SKM-1 treated with dmso at 0.1 percent for 144 hours (cell line): ENCODE measurements around the gene ELOB.

ENCODE experiments used
- DNase-seq: peaks from one replicate; lab custom pipeline; 2025; ENCODE audit not compliant: unreplicated experiment; lab: John Stamatoyannopoulos, UW

The ELOB gene

DNA sequence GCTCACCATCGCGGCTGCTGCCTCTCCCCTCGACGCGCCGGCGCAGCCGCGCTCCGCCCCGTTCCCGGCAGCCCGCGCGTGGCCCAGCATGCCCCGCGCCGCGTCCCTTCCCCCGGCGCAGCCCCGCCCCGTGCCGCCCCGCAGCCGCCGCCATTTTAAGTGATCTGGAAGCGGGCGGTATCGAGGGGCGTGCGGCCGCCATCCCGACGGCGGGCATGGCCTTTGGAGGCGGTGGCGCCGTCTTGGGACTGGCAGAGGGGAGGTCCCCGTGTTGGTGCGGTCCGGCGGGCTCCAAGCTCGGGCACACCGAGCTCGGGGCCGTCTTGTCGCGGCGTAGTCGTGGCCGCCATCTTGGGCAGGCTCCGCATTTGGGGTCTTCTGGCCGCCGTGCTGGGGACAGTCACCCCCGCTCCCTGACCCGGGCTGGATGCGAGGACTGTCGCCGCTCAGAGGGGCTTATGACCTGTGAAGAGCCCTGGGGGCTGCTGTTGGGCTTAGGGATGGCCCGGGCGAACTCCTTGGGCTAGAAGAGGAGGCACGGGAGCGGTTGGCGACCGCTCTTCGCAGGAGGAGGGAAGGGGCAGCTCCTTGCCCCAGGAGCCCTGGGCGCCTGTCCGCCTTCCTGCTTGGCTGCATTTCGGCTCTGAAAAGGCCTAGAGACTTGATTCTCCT lies at the start of gene ELOB:
Gene ELOB (minus strand): TSS at position 50 of the 672 bp plus-strand sequence. CDS start 41 bp downstream, at position 9.
- DNase-seq: peak; percentile 71

DNA sequence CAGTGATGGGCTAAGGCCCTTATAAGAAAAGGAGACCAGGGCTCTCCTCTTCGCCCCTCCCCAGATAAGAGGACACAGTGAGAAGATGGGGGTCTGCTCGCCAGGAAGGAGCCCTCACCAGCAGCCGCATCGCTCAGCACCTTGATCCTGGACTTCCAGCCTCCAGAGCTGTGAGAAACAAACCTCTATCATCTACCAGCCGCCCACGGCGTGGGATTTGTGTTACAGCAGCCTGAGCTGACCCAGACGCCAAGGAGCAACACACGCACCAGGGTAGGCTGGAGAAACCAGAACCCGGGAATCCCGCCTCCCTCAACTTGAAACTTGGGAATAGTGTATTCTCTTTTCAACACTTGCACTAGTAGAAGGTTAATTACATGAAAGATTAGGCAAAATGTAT lies 48.8 kb upstream of the ELOB start:
- DNase-seq: no peak

DNA sequence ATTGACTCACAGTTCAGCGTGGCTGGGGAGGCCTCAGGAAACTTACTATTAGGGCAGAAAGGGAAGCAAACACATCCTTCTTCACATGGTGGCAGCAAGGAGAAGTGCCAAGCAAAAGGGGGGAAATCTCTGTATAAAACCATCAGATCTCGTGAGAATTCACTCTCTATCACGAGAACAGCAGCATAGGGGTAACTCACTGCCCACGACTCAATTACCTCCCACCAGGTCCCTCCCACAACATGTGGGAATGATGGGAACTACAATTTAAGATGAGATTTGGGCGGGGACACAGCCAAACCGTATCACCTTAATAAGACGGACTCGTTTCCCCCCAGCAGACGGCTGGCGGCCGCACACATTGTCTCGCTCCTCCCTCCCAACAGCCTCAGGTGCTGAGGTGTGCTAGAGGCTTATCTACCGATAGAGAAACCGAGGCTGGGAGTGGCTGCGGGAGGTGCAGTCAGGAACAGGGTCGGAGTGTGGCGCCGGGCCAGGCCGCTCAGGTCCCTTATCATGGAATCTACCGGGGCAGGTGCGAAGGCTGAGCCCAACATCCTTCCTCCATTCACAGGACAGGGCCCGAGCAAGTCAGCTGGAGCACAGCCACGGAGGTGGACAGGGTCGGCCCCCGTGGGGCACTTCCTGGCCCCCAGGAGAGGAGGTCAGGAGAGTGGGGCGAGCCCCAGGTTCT lies 48.1 kb upstream of the ELOB start:
- DNase-seq: no peak

DNA sequence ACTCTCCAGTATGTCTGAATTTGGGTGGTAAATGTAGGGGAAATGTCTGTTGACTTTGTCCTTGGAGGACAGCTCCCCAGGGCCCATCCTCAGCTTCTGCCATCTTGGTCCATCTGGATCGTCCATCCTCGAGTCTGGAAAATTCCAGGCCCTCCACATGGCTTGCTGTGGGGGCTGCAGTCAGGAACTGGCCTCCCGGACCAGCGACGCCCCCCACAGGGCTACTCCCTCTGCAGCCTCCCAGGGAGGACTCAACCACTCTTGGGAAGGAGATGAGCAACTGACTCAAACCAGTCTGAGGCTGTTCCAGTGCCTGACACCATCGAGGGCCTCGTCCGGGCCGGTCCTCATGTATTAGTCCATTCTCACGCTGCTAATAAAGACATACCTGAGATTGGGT lies 47.5 kb upstream of the ELOB start:
- DNase-seq: no peak

DNA sequence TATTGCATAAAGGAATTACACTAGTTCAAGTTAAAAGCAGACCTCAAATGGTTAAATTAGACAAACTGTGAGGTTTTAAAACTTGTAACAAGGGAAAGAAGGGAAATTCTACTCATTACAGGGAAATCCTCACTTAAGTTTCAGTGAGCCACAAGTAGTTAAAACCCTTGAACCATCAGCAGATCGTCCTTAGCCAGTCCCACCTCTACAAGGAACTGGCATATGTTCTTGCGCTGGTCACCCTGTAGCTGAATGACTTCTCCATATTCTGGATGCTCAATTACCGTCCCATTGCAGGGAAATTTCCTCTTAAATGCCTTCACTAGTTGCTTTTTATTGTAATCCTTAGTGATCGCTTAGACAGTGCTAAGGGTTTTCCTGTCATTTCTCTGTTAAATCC lies 45.4 kb upstream of the ELOB start:
- DNase-seq: no peak

DNA sequence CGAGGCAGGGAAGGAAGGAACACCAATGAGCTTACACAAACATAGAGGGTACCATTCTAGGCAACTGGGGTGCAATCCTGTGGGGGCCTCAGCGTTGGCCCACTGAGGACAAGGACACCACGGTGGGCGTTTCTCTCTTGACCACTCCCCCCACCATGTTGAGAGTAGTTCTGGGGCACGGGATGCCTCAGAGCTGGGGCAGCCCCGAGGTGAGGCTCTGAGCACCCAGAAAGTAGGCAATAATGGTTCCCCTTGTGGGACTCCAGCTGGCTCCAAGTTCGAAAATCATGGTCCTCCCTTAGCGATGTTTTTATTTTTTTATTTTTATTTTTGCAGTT lies 45.0 kb upstream of the ELOB start:
- no peak for DNase-seq

DNA sequence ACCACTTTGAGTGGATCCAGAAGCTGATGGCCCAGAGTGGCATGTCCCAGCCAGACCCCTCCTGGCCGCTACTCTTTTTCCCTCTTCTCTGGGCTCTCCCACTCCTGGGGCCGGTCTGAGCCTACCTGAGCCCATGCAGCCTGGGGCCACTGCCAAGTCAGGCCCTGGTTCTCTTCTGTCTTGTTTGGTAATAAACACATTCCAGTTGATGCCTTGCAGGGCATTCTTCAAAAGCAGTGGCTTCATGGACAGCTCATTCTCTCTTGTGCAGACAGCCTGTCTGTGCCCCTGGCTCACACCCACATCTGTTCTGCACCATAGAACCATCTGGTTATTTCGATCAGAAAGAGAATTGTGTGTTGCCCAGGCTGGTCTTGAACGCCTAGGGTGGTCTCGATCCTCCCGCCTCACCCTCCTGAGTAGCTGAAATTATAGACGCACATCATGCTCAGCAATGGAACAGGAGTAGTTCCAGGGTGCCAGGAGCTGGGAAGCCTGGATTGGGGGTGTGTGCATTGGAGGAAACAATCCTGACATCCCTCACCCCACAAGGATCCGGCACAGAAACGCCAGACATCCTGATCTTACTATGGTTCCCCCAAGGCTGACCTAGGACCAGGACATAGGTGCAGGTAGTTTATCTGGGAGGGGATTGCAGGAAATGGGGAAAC lies 44.5 kb upstream of the ELOB start:
- DNase-seq: no peak

DNA sequence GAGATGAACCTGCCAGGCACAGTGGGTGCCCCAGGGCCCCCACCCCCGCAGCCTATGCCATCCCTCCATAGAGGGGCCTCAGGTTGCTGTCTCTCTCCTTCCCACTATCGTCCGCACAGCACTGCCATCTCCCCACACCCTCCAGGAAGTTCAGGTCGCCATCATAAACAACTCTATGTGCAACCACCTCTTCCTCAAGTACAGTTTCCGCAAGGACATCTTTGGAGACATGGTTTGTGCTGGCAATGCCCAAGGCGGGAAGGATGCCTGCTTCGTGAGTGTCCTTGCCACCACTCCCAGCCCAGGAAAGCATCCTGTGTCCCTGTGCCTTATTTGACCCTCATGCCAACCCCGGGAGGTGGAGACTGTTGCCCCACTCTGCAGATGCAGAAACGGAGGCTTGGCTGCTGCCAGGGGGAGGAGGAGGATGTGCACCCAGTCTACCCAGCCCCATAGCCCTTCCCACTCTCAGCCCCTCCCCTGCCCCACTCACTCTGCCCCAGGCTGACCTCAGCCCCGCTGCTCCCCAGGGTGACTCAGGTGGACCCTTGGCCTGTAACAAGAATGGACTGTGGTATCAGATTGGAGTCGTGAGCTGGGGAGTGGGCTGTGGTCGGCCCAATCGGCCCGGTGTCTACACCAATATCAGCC lies 43.9 kb upstream of the ELOB start:
- DNase-seq: no peak

DNA sequence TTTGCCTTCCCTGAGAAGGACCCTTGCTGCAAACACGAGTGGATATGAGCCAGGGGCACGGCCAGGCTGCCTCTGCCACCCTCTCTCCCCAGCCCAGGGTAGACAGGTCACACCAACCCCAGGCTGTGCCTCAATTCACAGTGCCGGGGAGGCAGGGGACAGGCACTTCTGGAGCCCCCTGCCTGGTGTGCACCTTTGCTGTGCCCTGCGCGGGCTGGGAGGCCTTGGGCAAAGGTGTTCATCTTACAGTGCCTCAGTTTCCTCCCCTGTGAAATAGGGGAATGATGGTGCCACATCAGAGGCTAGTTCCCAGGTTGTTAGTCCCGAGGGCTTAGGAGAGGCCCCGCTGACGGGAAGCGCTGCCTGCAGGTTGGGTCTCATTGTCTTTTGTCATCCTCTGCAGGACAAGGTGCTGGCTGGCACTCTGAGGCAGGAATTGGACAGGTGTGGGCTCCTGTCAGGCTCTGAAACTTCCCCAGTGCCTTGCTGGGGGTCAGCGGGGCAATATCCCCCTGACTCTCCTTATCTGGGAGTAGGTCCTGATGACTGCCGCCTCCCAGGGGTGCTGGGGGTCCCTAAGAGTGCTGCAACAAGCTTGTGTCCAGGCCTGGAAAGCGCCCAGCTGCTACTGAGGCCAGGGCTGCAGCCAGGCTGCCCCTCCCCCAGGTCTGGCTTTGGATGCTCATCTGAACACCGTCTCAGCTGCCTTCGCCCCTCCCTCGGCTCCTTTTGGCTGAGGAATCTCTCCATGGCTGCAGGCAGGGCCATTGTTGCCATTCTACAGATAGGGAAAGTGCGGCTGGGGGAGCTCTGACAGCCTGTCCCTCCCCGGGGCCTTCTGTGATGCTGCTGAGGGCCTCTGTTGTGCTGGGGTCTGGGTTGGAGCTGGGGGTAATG lies 43.1 kb upstream of the ELOB start:
- DNase-seq: no peak

DNA sequence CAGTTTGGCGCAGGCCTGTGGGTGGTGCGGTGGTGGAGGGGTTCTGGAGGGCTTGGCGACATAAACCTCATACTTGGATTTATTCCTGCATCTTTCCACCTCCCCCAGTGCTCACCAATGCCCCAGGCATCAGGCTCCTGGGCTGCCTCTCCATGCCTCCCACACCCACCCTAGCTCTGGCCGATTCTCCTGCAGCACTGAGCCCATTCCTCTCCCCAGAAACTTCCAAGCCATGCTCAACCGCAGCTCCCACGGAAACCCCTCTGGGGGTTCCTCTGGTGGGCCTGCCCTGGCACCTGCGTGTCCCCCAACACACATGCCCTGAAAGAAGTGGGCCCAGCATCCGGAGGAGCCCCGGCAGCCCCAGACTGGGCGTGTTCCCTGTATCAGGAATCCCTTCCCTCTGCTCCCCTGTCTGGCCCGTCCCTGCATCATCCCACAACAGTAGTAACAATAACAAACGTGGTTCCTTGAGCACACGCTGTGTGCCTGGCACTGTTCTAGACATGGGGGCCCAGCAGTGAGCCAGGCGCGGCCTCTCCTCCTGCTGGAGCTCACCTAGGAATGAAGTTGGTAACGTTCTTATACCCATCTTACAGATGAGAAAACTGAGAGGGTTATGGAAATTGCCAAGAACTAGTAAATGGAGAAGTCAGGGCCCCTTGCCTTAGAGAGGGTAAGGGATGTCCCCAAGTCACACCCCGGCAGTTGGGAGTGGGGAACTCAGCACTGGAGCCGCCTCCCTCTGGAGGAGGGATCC lies 42.3 kb upstream of the ELOB start:
- DNase-seq: no peak

DNA sequence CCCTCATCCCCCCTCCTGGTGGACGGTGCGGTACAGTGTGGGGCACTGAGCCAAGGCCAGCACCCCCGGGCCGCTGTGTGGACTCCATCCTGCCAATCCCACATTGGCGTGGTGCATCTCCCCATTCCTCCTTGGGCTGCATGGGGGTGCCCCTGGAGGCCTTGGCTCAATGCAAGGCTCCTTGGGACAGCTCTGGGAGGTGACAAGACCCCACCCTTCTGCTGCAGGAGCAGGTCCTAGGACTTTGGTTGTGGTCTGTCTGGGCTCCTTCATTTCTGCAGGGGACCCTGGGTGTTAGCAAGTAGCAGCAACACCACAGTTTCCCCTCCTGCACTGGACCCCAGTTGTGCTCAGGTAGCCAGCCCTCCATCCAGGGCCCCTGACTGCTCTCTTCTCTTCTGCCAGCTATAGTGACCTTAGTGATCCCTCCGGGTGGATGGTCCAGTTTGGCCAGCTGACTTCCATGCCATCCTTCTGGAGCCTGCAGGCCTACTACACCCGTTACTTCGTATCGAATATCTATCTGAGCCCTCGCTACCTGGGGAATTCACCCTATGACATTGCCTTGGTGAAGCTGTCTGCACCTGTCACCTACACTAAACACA lies 41.3 kb upstream of the ELOB start:
- DNase-seq: no peak

DNA sequence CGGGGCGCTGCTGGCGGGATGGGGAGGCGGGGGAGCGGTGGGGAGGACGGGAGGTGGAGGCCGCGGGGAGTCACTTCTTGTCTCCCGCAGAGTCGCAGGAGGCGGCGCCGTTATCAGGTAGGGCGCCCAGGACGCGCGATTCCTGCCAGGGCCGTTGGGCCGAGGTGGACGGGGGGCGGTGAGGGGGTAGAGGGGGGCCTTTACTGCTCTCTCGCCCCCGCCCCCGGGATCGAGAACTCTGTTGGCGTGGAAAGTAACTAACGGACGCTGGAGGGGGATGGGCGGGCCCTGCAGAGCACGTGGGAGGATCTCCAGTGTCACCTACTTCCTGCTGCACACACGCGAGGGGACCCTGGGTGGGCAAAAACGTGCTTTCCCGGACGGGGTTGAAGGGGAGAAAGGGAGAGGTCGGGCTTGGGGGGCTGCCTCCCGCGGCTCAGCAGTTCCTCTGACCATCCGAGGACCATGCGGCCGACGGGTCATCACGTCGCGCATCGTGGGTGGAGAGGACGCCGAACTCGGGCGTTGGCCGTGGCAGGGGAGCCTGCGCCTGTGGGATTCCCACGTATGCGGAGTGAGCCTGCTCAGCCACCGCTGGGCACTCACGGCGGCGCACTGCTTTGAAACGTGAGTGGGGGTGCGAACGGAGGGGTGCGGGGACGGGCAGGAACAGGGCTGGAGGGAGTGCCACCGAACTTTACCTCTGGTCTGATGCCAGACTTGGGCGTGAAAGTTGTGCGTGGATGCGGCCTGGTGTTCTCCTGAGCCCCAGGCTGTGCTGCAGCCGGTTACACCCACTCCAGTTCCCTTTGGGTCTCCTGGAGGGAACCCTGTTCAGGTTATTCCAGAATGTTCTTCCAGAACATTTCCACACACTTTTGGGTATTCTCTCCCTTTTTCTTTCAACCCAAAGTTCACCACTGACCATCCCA lies 40.5 kb upstream of the ELOB start:
- DNase-seq: peak; percentile 28

DNA sequence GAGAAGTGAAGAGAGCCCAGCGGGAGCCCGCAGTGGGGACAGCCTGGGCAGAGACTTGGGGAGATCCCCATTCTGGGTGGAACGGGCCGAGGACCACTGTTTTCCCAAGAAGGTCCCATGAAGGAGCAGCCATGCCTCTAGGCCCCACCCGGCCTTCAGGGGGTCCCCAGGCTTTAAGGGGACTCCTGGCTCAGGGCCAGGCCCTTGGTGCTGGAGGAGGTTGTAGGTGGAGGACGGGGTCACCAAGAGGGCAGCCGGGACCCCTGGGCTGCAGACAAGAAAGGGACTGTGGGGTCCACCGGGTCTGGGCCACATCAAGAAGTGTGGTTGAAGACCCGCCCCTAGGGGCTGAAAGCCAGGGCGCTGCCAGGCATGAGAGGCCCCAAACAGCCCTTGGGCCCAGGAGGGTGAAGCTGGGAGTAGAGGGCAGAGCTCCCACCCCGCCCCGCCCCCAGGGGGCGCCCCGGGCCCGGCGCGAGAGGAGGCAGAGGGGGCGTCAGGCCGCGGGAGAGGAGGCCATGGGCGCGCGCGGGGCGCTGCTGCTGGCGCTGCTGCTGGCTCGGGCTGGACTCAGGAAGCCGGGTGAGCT lies 39.8 kb upstream of the ELOB start, which contains the start of gene PRSS21:
Gene PRSS21 (plus strand): TSS at position 487 of the 589 bp plus-strand sequence. CDS start 32 bp downstream, at position 519.
- peak; percentile 46 for DNase-seq

DNA sequence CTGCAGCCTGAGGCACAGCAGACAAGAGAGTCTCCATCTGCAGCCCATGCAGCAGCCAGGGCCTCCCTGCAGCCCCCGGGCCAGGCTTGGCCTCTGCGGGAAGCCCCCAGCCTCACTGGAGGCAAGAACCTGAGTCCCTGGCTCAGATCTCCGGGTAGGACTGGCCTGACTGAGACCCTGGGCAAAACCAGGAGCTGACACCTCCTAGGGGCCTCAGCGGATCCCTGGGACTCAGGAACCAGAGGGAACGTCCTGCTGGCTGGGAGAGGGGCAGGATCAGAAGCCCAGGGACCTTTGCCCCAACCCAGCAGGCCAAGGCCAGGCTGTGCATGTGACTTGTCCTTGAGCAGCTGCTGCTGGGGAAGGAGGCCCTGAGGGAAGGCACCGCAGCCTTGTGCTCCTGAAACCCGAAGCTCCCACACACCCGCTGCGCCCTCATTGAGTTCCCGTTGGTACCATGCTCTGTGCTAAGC lies 38.3 kb upstream of the ELOB start:
- no peak for DNase-seq

DNA sequence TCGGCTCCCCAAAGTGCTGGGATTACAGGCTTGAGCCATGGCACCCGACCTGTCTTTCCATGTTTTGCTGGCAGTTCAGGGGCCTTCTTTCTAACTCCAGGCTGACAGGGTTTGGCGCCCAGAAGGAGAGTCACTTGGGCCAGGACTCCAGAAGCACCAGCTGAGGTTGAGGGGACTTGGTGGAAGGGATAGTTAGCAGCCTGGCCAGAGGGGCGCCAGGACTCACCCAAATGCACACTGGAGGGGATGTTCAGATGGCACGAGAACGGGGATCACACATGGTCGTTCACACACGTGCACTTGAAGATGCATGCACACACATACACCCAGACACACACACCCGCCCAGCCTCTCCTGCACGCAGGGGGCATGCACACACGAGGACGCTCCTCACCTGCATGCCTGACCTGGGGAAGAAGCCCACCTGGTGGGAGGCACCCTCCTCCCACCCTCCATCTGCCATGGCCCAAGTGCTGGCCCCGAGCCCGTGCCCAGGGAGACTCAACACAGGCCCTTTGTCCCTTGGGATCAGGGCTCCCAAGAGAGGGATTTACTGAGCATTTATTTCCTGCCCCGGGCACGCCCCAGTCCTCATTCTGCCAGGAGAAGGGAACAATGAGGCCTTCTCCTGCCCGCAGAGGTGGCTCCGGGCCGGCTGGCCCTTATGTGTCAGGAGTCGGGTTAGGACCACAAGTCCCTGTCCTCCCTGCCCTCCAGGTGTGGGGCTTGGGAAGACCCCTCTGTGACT lies 37.6 kb upstream of the ELOB start:
- no peak for DNase-seq

DNA sequence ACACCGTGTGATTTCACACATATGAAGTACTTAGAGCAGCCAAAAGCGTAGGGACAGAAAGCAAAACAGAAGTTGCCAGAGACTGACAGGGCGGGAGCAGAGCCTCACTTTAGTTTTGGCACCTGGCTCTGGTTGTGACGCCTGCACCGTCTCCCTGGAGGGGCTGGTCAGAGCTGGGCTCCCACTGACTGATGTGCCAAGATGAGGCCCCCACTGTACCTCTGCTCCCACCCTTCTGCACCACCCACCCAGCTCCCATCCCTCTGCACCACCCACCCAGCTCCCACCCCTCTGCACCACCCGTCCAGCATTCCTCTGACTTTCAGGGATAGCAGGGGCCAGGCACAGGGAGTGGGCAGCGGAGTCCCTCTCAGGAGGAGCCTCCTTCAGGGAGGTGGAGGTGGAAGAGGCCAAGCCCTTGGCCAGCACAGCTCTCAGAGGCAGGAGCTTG lies 36.7 kb upstream of the ELOB start:
- DNase-seq: no peak
